HG02981 (cell line): Measurements from ENCODE around the gene CMTM8.

Source experiments
- ATAC-seq: cut with Tn5 transposase; IDR thresholded peaks from one replicate; pipeline ENCODE4 v1.9.1; 2021; ENCODE audit warnings: mild to moderate bottlenecking, moderate library complexity; ENCODE audit not compliant: unreplicated experiment

CMTM8 gene

DNA sequence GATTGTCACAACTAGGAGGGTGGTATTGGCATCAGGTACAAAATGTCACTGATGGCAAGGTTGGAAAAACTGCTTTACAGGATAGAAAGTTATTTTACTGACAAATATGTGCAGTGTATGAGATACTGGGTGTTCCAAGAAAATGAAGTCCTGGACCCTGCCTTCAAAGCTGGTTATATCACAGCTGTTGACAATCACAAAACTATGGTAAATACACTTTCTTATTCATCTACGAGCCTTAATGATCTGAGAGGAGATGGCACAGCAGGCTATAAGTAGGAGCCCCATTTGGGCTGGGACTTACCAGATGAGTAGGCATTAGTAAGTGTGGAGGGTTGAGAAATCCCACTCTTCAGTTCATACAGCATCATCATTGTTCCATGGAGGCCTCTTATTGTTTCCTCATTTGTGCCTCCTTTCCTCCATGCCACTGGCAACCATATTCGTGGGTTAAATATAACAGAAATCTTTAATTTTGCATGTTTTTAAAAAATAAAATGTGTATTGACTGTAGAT, 66.9 kb downstream of the CMTM8 start:
- no peak for ATAC-seq

DNA sequence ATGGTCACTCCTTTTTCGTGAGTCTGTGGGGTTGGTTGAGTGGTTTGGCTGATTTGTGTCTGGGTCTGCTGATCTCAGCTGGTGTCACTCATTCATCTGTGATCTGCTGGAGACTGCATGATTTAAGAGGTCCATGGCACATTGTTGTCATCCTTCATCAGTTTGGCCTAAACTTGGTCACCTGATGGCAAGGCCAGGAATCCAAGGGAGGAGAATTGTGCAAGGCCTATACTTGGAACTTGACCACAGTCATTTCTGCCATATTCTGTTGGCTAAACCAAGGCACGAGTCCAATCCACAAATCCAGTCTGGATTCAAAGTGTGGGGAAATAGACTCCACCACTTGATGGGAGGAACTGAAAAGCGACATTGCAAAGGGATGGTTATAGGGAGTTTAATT, 67.6 kb downstream of the CMTM8 start:
- ATAC-seq = no peak

DNA sequence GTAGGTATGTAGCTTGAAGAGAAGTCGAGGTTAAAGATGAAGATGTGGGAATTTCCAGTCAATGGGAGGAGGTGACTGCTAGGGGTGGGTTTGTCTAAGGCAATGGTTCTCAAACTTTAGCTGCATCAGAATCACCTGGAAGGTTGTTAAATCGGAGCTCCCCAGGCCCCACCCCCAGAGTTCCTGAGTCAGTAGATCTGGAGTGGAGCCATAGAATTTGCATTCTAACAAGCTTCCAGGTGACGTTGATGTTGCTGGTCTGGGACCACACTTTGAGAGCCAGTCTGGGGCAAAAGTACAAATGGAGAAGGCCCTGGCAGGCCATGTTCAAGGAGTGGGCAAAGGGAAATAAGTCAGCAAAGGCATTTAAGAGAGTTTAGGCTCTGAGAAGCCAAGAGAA, 69.1 kb downstream of the CMTM8 start:
- no peak for ATAC-seq

DNA sequence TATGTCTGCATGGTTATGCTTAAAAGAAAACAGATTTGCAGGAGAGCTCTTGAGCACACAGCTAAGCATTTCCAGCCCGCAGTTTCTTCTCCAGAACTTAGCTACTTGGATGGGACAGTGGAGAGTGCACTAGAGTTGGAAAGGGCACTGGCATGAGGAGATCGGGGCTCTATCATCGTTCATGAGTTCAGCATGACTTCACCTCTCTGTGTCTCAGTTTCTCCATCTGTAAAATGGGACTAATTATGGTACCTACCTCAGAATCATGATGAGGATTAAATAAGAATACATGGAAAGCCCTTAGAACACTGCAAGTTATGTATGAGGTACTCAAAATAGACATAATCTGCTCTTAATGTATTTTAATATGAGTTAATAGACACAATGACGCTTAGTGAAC, 69.9 kb downstream of the CMTM8 start:
- no peak for ATAC-seq

DNA sequence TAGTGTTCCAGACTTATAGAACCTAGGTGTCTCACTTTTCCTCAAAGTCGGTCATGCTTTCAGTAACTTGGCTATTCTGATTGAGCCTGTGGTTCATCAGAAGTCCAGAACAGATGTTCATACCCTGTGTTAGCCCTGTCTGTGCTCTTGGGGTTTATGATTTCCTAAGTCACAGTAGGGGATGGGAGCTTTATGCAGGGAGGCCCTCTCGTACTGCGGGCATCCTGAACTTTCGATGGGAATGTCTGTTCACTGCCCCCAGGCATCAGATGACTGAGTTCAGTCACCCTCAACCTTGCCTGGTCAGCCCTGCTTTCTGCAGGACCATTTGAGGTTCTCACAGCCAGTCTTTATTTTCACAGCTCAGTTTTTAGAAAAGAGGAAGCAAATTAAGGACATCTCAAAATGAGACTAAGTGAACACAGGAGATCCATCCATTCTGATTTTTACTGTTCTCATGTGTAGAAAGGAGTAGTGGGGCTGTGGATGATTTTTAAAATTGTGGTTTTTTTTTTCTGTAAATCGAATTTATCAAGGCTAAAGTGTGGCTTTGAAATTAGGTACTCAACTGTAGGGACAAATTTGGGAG, 71.3 kb downstream of the CMTM8 start:
- no peak for ATAC-seq

DNA sequence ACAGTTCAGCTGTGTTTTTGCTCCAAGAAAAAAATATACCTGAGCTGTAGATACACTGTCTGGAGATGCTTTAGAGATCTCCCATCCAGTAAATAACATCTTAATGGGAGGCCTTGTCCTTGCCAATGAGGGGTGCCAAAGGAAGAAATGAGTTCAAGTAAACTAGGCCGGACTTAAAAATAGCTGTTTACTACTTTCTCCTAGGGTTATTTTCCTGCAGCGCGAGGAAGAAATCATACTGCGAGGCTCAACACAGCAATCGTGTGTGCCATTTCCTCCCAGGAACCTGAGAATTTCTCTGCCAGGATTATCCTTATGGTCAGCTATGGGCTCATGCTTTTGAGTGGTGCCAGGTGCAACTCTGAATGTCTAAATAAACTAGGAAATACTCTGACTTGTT, 71.9 kb downstream of the CMTM8 start:
- ATAC-seq = no peak

DNA sequence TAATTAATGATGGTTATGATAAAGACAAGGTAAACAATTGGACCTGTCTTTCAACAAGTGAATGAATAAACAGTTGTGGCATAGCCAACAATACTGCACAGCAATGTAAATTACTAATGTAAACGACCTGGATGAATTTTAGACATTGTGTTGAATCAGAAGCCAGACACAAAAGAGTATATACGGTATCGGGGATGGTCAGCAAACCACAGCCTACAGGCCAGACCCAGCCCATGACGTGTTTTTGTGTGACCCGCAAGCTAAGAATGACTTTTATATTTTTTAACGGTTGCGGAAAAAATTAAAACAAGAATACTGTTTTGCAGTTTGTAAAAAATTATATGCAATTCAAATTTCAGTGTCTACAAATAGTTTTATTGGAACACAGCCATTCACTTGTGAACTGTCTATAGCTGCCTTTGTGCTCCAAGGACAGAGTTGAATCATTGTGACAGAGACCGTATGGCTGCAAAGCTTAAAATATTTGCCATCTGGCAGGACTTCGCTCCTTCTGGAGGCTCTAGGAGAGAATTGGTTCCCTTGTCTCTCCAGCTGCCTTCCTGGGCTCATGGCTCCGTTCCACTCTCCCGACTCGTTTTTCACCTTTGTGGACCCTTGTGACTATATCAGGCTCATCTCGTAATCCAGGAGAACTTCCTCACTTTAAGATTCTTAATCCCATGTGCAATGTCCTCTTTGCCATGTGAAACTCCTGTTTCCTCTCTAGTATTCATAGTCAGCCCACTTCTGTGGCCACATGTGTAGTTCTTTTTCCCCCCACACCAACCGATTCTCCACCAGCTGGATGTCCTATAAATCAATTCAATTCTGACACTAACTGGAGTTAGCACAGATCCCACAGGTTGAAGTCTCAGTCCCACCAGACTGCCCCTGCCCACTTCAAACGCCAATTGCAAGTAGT, 72.7 kb downstream of the CMTM8 start:
- ATAC-seq = no peak

DNA sequence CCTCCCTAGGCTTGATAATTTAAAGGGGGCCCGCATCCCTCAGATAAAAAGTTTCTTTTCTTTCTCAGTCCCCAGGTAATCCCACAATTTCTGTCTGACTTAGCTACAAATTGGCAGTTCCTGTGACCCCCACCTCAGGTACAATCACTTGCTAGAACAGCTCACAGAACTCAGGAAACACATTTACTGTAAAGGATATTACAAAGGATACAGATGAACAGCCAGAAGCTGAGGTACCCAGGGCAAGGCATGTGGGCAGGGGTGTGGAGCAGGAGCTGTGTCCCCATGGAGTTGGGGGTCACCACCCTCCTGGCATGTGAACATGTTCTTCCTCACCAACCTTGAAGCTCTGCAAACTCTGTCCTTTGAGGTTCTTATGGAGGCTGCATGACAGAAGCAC, 73.8 kb downstream of the CMTM8 start:
- ATAC-seq = no peak

DNA sequence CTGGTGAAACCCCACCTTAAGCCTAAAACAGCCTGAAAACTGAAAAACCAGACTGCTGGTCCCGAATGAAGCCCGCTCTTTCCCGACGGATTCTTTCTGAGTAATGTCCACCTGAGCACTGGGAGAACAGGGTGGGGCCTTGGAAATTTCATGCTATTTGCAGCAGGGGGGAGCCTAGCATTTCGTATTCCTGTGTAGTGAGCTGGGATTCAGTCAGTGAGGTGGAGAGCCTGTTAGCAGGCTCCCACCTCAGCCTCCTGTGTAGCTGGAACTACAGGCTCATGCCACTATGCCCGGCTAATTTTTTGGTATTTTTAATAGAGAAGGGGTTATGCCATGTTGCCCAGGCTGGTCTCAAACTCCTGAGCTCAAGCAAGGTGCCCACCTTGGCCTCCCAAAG, 74.7 kb downstream of the CMTM8 start:
- no peak for ATAC-seq

DNA sequence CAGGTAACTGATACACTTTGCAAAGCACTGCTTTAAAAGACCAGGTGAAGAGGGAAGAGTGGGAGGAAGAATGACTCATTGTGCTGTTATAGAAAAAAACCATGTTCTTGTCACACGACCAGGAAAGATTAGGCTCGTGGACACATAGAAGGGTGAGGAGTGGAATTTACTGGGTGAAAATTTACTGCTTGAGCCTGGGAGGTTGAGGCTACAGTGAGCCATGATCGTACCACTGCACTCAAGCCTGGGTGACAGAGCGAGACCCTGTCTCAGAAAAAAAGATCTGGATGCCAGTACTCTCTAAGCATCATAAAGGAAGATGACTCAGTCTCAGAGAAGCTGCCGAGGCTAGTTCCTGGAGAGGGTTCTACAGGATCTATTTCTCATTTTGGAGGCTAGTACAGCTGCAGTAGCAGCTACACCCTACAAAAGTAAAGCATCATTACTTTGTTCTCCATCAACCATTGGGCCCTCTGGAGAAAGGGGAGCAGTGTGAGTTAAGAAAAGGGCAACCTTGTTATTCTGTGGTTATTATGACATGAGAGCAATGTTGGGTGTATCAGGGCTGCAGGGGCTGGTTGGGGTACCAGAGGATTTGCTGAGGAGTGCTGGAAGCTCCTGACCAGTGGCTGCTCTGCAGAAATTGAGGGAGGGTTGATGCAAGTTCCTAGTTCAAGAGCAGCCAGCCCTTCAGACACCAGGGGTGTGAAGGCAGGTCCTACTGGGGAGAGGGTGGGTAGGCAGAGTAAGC, 75.4 kb downstream of the CMTM8 start:
- no peak for ATAC-seq

DNA sequence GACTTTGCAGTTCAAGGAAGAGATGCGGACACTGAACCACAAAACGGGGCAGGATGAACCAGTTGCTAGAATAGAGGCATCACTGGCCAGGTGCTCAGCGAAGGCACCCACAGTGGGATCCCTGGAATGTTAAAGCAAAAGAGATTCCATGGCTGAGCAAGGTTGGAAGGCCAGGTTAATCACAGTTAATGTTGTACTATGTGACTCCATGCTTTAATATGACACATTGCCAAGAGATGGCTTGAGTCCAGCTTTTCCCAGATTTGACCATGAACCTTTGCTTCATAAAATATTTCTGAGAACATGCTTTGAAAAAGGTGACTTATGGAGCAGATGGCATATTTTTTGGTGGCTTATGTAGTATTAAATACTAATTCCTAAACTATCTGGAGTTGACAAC, 77.0 kb downstream of the CMTM8 start:
- ATAC-seq = no peak

DNA sequence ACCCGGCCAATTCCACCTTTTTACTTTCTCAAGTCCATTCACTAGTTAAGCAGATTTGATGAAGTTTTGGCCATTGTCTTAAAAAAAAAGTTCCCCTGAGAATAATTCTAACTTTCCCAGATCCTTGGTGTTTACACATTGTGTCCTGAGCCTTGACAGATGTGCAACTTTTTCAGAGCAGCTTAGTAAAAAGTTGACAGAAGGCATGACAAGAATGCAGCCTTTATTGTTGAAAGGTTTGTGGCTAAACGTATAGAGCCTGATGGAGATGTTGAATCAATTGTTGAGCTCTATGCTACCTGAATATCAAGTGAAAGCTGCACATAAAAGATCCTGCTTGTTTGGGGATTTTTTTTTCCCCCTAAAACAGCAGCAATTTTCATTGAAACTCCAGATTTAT, 77.8 kb downstream of the CMTM8 start:
- no peak for ATAC-seq

DNA sequence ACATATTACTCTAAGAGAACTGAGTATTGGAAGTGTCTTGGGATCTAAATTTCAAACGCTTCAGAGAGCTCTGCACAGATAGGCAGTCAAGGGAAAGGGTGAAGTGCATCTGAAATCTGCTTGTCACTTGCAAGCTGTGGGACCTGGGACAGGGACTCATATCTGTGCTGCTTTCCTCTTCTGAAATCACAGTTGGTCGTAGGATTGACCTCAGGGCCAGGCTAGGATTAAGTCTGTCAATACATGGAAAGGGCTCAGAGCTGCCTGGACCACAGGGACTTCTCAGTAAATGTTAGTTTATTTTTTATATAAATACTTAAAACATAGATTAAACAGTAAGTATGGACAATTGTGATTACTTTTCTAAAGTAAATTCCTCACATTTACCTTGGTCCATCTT, 78.5 kb downstream of the CMTM8 start:
- ATAC-seq = no peak

DNA sequence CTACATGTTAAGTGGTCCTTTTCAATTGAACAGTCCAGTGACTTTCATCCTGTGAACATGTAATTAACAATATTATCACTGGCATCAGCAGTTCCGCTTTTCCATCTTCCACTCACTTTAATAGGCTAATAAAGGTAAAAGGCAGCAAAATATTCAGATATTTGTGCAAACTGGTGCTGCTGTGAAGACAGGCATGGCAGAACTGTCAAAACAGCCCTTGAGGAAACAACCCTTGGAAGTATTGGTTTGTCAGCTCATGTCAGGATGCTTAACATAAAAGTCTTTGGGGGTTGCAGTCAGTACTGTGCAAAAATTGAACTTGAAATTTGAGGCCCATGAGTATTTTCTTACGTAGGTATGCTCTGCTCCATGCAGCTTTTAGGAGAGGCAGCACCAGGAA, 81.1 kb downstream of the CMTM8 start:
- no peak for ATAC-seq

DNA sequence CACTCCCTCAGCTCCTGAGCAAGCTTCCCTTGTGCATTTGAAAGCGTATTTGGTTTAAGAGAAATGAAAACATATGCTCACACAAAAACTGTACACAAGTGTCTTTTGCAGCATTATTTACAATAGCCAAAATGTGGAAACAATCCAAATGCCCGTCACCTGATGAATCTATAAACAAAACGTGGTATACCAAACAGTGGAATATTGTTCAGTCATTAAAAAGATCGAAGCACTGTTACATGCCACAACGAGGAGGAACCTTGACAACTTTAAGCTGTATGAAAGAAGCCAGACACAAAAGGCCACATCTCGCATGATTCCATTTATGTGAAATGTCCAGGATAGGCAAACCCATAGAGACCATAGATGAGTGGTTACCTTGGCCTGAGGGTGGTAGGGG, 81.6 kb downstream of the CMTM8 start:
- ATAC-seq = no peak

DNA sequence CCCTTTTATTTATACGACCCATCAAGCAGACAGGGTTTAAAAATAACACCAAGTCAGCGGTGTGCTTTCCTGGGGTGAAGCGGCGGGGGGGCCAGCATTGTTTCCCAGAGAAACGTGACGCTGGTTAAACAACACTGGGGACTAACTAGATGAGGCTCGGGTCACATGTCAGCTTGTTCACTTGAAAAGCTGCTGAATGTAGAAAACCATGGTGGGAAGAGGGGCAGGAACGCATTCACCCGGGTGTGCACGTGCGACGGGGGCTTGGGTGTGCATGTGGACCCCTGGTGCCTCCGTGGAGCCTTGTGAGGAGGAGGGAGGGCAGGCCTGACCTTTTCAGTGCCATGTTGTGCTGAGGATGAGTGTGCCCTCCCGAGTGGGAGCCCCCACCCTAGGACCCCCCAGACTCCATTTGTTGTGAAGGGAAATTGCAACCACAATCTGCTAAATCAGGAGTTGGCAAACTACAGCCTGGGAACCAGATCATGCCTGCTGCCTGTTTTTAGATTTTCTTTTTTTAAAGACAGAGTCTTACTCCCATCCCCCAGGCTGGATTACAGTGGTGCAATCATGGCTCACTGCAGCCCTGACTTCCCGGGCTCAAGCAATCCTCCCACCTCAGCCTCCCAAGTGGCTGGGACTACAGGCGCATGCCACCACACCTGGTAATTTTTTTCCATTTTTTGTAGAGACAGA, 82.8 kb downstream of the CMTM8 start:
- ATAC-seq = no peak

DNA sequence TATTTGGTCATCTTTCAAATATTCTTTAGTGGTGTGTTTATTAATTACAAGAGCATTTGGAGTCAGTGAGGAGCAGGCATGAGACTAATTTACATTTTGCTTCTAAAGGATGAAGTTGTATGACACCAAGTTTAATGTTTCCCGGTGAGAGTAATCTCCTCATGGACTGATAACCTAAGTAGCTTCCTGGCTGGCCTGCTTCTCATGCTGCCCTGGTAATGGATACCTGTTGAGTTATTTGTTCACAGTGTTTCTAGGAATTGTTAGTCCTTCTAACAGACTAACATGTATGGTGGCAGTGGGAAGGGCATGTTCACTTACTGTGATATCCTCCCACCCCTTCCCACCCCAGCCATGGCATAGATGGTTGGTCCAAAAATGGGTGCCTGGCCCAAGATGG, 83.8 kb downstream of the CMTM8 start:
- no peak for ATAC-seq

DNA sequence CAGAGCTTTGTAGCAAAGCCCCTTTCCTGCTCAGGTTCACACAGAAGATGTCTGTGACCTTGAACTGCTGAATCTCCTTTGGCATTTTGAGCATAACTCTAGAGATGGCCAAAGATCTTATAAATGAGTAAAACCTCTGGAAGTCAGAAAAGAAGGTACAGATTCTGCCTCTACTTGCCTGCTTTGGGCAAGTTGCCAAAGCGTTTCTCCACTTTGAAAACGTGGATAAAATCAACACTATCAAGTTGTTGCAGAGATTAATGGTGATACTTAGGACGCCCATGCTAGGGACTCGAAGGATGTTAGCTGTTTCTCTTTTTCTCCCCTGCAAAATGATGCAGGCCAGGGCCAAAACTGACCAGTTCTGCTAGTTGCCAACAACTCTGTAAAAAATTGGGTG, 85.1 kb downstream of the CMTM8 start:
- ATAC-seq = no peak

DNA sequence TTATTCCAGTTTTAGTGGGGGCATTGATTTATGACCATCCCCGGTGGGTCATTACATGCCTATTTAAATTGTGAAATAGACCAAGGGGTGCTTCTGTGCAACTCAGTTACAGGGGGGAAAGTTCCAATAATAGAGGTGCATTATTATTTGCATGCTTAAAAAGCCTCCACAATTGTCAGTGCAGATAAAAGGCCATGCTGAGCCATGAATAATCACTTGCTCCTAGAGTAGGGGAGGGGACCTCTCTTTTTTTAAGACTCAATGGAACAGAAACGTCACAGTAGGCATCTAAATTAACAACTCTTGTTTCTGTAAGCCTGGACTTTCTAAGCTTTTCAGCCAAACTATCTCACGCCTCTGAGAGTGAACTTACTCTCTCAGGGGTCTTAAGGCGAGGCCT, 86.7 kb downstream of the CMTM8 start:
- ATAC-seq = no peak

DNA sequence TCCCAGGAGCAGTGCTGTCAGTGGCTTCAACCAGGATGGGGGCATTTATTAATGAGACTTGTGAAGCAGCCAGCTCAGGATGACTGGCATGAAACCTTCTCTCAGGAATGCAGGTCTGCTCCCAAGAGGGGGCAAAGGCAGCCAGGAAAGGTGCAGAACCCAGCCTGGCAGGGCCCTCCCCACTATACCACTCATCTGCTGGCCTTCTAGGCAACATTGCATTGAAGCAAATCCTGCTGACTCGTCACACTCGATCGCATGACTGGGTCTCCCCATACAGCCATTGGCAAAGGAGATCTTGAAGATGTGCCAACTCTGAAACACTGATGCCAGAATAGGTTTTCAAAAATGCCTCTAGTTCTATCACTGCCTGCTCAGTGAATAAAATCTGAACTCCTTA, 87.4 kb downstream of the CMTM8 start:
- no peak for ATAC-seq

DNA sequence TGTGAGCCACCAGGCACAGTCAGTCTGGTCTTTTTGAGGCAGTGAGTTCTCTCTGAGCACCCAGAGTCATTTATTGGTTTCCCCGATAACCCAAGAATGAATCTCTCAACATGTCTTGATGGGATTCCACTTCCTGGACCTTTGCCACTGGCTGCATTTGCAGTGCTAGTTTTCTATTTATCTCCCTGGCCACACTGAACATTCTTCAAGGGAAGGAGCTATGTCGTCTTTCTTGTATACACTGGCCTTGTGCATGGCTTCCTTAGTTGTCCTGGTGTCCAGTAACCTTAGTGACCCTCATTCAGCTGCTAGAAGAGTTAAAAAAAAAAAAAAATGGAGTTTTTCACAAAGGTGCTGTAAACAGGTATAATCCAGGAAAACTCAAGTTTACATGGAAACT, 88.3 kb downstream of the CMTM8 start:
- ATAC-seq = no peak
